Measurements from ENCODE around the gene TGFA.
"Not testable (repeated sequence)": the region's sequence is repeated elsewhere in the genome, so short reads cannot be mapped to it uniquely, and the experiment has no call there.

TGFA gene

GRCh38 chr2:70498054-70498453 is 55.6 kb downstream of the TGFA start:
- peak; percentile 25 for DNase-seq (ENCODE audit: low spot score)

- DNase-seq (ENCODE audit: low spot score), result peak; percentile 64
These were observed 56.8 kb downstream of the TGFA start for GRCh38 chr2:70496819-70497218.

- DNase-seq (ENCODE audit: low spot score), result no peak
These were observed 59.2 kb downstream of the TGFA start for GRCh38 chr2:70494293-70494886.

GRCh38 chr2:70490381-70490780 is 63.2 kb downstream of the TGFA start:
- no peak for DNase-seq (ENCODE audit: low spot score)

GRCh38 chr2:70489165-70489564 is 64.5 kb downstream of the TGFA start:
- DNase-seq (ENCODE audit: low spot score), result no peak

GRCh38 chr2:70484086-70484485 is 69.5 kb downstream of the TGFA start:
- DNase-seq (ENCODE audit: low spot score), result no peak

GRCh38 chr2:70482401-70482800 is 71.2 kb downstream of the TGFA start:
- DNase-seq (ENCODE audit: low spot score), result peak; percentile 19

- no peak for DNase-seq (ENCODE audit: low spot score)
These were observed 73.2 kb downstream of the TGFA start for GRCh38 chr2:70480468-70480867.

GRCh38 chr2:70479816-70480215 is 73.8 kb downstream of the TGFA start:
- no peak for DNase-seq (ENCODE audit: low spot score)

- no peak for DNase-seq (ENCODE audit: low spot score)
These were observed 76.2 kb downstream of the TGFA start for GRCh38 chr2:70477441-70477844.

- DNase-seq (ENCODE audit: low spot score), result no peak
These were observed 78.4 kb downstream of the TGFA start for GRCh38 chr2:70475266-70475665.

GRCh38 chr2:70474256-70474848 is 79.3 kb downstream of the TGFA start:
- no peak for DNase-seq (ENCODE audit: low spot score)

- DNase-seq (ENCODE audit: low spot score), result no peak
These were observed 80.4 kb downstream of the TGFA start for GRCh38 chr2:70473101-70473722.

- DNase-seq (ENCODE audit: low spot score), result no peak
These were observed 81.3 kb downstream of the TGFA start for GRCh38 chr2:70472221-70472890.

GRCh38 chr2:70471129-70471528 is 82.5 kb downstream of the TGFA start:
- DNase-seq (ENCODE audit: low spot score), result peak; percentile 37

GRCh38 chr2:70469961-70470360 is 83.7 kb downstream of the TGFA start:
- no peak for DNase-seq (ENCODE audit: low spot score)

GRCh38 chr2:70469435-70469834 is 84.2 kb downstream of the TGFA start:
- no peak for DNase-seq (ENCODE audit: low spot score)

GRCh38 chr2:70468878-70469277 is 84.7 kb downstream of the TGFA start:
- DNase-seq (ENCODE audit: low spot score), result no peak

GRCh38 chr2:70467831-70468779 is 85.5 kb downstream of the TGFA start:
- DNase-seq (ENCODE audit: low spot score), result no peak

- no peak for DNase-seq (ENCODE audit: low spot score)
These were observed 86.4 kb downstream of the TGFA start for GRCh38 chr2:70467237-70467636.

- DNase-seq (ENCODE audit: low spot score), result not testable (repeated sequence)
These were observed 87.0 kb downstream of the TGFA start for GRCh38 chr2:70466647-70467046.

- DNase-seq (ENCODE audit: low spot score), result no peak
These were observed 89.6 kb downstream of the TGFA start for GRCh38 chr2:70463997-70464396.
